HCT116 (cell line): ENCODE results near the gene DMWD. TPM values are rescaled to one million over a fixed set of nuclear protein-coding genes. Genes with fewer than 3 reads are reported as not detected.

Source experiments
- ATAC-seq: fragments of 200-7000 bp; cut with Tn5 transposase; 2 replicates; pipeline ENCODE4 v1.9.1; 2020; ENCODE audit warnings: mild to moderate bottlenecking, moderate library complexity
- BruUV-seq: library from RNA; stranded (reverse); fragments of 400-500 nt; replicated peaks from 2 replicates; lab custom pipeline; 2021; lab: Mats Ljungman, UMichigan
- CTCF ChIA-PET: fragments of 300-600 bp; sonication (Branson Sonifier 250); formaldehyde crosslinking; loops from one replicate; lab custom pipeline; 2021; ENCODE audit warnings: antibody characterized with exemption; lab: Charles Lee
- POLR2A ChIA-PET: fragments of 300-600, 350-600 bp; sonication (Branson Sonifier 250); formaldehyde crosslinking; loops from one replicate; lab custom pipeline; 2021; ENCODE audit warnings: antibody characterized with exemption; lab: Charles Lee
- RAD21 ChIA-PET, 2 experiments: fragments of 300-600 bp; sonication (Branson Sonifier 250); formaldehyde crosslinking; loops; one replicate each; lab custom pipeline; 2023; ENCODE audit warnings: low total read pairs in 2 of 2; ENCODE audit not compliant: uncharacterized antibody in 2 of 2, unreplicated experiment in 2 of 2, low non-redundant PET in 1 of 2; lab: Charles Lee
- DNase-seq: peaks from one replicate; pipeline ENCODE4 v3.0.0-alpha.2; 2010; ENCODE audit warnings: low read depth, low spot score
- H2AFZ ChIP-seq: fragments of 200-600 bp; shearing (Covaris generic), sonication (generic); 2 replicates; pipeline ENCODE4 v1.6.1; 2017; ENCODE audit warnings: low read depth, mixed run types, mixed read lengths, antibody characterized with exemption, low read length; ENCODE audit not compliant: poor library complexity, severe bottlenecking
- H3K27ac ChIP-seq: 2 replicates; pipeline ENCODE4 v1.5.1; 2012; ENCODE audit warnings: low read depth, low read length
- H3K27me3 ChIP-seq: fragments of 200-600 bp; sonication (generic); 2 replicates; pipeline ENCODE4 v1.6.1; 2016; ENCODE audit warnings: mixed run types, low read length, mixed read lengths; ENCODE audit not compliant: insufficient read depth
- H3K36me3 ChIP-seq, 2 experiments: fragments of 200-500 bp in 1 of 2; fragments of 200-600 bp in 1 of 2; sonication (Bioruptor generic) in 1 of 2; sonication (generic) in 1 of 2; 2 replicates each; pipeline versions ENCODE4 v1.5.1 to v1.6.1; 2014 to 2016; ENCODE audit warnings: low read length in 2 of 2, inconsistent platforms in 1 of 2, mixed read lengths in 1 of 2, mixed run types in 1 of 2; ENCODE audit not compliant: insufficient read depth in 2 of 2, control insufficient read depth in 1 of 2
- H3K4me1 ChIP-seq, 2 experiments: fragments of 200-600 bp in 1 of 2; sonication (generic) in 1 of 2; 2 replicates each; pipeline versions ENCODE4 v1.5.1 to v1.6.1; 2012 to 2017; ENCODE audit warnings: low read length in 2 of 2, inconsistent platforms in 1 of 2, mild to moderate bottlenecking in 1 of 2, mixed read lengths in 1 of 2, mixed run types in 1 of 2, moderate library complexity in 1 of 2; ENCODE audit not compliant: insufficient read depth in 2 of 2, control insufficient read depth in 1 of 2
- H3K4me2 ChIP-seq: fragments of 200-600 bp; sonication (generic); 2 replicates; pipeline ENCODE4 v1.6.1; 2017; ENCODE audit warnings: mixed run types, low read length, mixed read lengths
- H3K4me3 ChIP-seq, 2 experiments: fragments of 200-600 bp in 1 of 2; sonication (generic) in 1 of 2; replicated peaks in 1 of 2; 2 replicates each; pipeline ENCODE4 v1.5.1; 2011 to 2016; ENCODE audit warnings: low read length in 2 of 2, control low read depth in 1 of 2, low read depth in 1 of 2, mild to moderate bottlenecking in 1 of 2, mixed read lengths in 1 of 2, mixed run types in 1 of 2
- H3K79me2 ChIP-seq: fragments of 200-600 bp; sonication (generic); 2 replicates; pipeline ENCODE4 v1.6.1; 2017; ENCODE audit warnings: mild to moderate bottlenecking, mixed run types, low read length, moderate library complexity, mixed read lengths; ENCODE audit not compliant: insufficient read depth
- H3K9ac ChIP-seq: fragments of 200-600 bp; sonication (generic); 2 replicates; pipeline ENCODE4 v1.6.1; 2016; ENCODE audit warnings: low read length, mixed read lengths
- H3K9me2 ChIP-seq: fragments of 200-600 bp; sonication (generic), shearing (Covaris generic); 2 replicates; pipeline ENCODE4 v1.6.1; 2017; ENCODE audit warnings: mixed run types, mild to moderate bottlenecking, moderate library complexity; ENCODE audit not compliant: insufficient read depth
- H3K9me3 ChIP-seq, 2 experiments: fragments of 200-500 bp in 1 of 2; fragments of 200-600 bp in 1 of 2; sonication (Bioruptor generic) in 1 of 2; sonication (generic) in 1 of 2; 2 replicates each; pipeline ENCODE4 v1.6.1; 2014 to 2017; ENCODE audit warnings: low read length in 2 of 2, mixed read lengths in 2 of 2, inconsistent platforms in 1 of 2, low read depth in 1 of 2, mild to moderate bottlenecking in 1 of 2, mixed run types in 1 of 2, moderate library complexity in 1 of 2; ENCODE audit not compliant: control insufficient read depth in 1 of 2, insufficient read depth in 1 of 2
- H4K20me1 ChIP-seq: fragments of 200-600 bp; sonication (generic), shearing (Covaris generic); 2 replicates; pipeline ENCODE4 v1.6.1; 2017; ENCODE audit warnings: mixed run types, mild to moderate bottlenecking, moderate library complexity; ENCODE audit not compliant: insufficient read depth
- CBX3 ChIP-seq: IDR thresholded peaks from 2 replicates; pipeline ENCODE4 v1.6.1; 2012; ENCODE audit warnings: low read depth
- CEBPB ChIP-seq: IDR thresholded peaks from 2 replicates; pipeline ENCODE4 v1.6.1; 2012; ENCODE audit warnings: low read depth
- CTCF ChIP-seq, 3 experiments: fragments of 200-600 bp in 1 of 3; sonication (generic) in 1 of 3; IDR thresholded peaks in 2 of 3; conservative IDR thresholded peaks in 1 of 3; 2 replicates each; pipeline ENCODE4 v1.5.1; 2012 to 2017; ENCODE audit warnings: low read depth in 2 of 3, low read length in 2 of 3, antibody characterized with exemption in 1 of 3, borderline replicate concordance in 1 of 3, control low read depth in 1 of 3, mild to moderate bottlenecking in 1 of 3, mixed read lengths in 1 of 3, mixed run types in 1 of 3, moderate library complexity in 1 of 3; ENCODE audit not compliant: insufficient read depth in 1 of 3
- EGR1 ChIP-seq: IDR thresholded peaks from 2 replicates; pipeline ENCODE4 v1.6.1; 2012; ENCODE audit warnings: low read depth
- EZH2 ChIP-seq: fragments of 200-600 bp; sonication (generic); IDR thresholded peaks from 2 replicates; pipeline ENCODE4 v1.6.1; 2017; ENCODE audit warnings: antibody characterized with exemption, mixed run types
- FOSL1 ChIP-seq: IDR thresholded peaks from 2 replicates; pipeline ENCODE4 v1.6.1; 2012; ENCODE audit warnings: low read depth
- MAX ChIP-seq: IDR thresholded peaks from 2 replicates; pipeline ENCODE4 v1.6.1; 2012
- RAD21 ChIP-seq: IDR thresholded peaks from 2 replicates; pipeline ENCODE4 v1.6.1; 2012; ENCODE audit warnings: low read depth, mild to moderate bottlenecking
- TCF7L2 ChIP-seq: IDR thresholded peaks from 2 replicates; pipeline ENCODE4 v1.7.0; 2011; ENCODE audit warnings: borderline replicate concordance, inconsistent platforms; ENCODE audit not compliant: insufficient read depth, insufficient read length; ENCODE audit errors: extremely low read depth
- ZBTB33 ChIP-seq: IDR thresholded peaks from 2 replicates; pipeline ENCODE4 v1.6.1; 2011; ENCODE audit warnings: mild to moderate bottlenecking, low read length, moderate library complexity; ENCODE audit not compliant: insufficient replicate concordance; ENCODE audit errors: extremely low read depth
- intact Hi-C: fragments of 100-400 bp; cut with micrococcal nuclease; formaldehyde crosslinking; loops from 2 replicates; pipeline ENCODE4 v1.10.0; 2022
- total RNA-seq: library from RNA; stranded (reverse); gene quantifications from one replicate; pipeline ENCODE4 v1.2.1, GENCODE V29; 2021; ENCODE audit not compliant: unreplicated experiment

The DMWD gene
- total RNA-seq, 1 experiment from 2014 or later: 56.8 TPM

- H4K20me1 ChIP-seq: no peaks in the 10 kb centered on the region
- ChIA-PET POLR2A (no interaction called here), CTCF (no interaction called here), RAD21 (no interaction called here)
- DNase-seq (no peak), ATAC-seq (no peak)
- H3K9ac ChIP-seq: no peak overlapping the region
- H3K9me3 ChIP-seq: no peaks in the 10 kb centered on the region
- no peak overlapping the region; the same call in 1 of the 2 replicates for H3K27ac ChIP-seq
- peaks cover 0 to 10% of the 10 kb centered on the region in 2 experiments; a peak in 3 of 4 replicates for H3K36me3 ChIP-seq
- no peak overlapping the region for H2AFZ ChIP-seq
- H3K79me2 ChIP-seq: no peaks in the 10 kb centered on the region
- H3K27me3 ChIP-seq: no peaks in the 10 kb centered on the region
- H3K4me2 ChIP-seq: no peak overlapping the region
- H3K4me1 ChIP-seq: peaks cover 33 to 41% of the 10 kb centered on the region in 2 experiments
- intact Hi-C loops: loop anchor here (10.0 kb wide), 1 partner anchor 683 kb away; the partner anchor contains the start of gene PPP1R37
- no peak overlapping the region for H3K4me3 ChIP-seq
- no peaks in the 10 kb centered on the region for H3K9me2 ChIP-seq
- no TSS peak for BruUV-seq
- TF ChIP-seq MAX (no peak), FOSL1 (no peak), TCF7L2 (no peak)
- TF ChIP-seq, all 23 proteins: peak for 0
Observed at GRCh38 chr19:45777395-45777961, 15.2 kb downstream of the DMWD start.

GRCh38 chr19:45774765-45775164 is 17.9 kb downstream of the DMWD start:
- no TSS peak for BruUV-seq

More at GRCh38 chr19:45774765-45775164, 17.9 kb downstream of the DMWD start:
- peaks cover 0 to 10% of the 10 kb centered on the region in 2 experiments; a peak in 3 of 4 replicates for H3K36me3 ChIP-seq
- H3K9me2 ChIP-seq: no peaks in the 10 kb centered on the region
- TF ChIP-seq EZH2: no peak
- TF ChIP-seq RAD21: no peak
- TF ChIP-seq EGR1: no peak
- TF ChIP-seq ZBTB33: no peak
- no peak for TF ChIP-seq CBX3
- TF ChIP-seq CTCF (IDR thresholded peaks at IDR 0.05 in 2 of 3, conservative IDR thresholded peaks at IDR 0.05 in 1 of 3; ENCODE audit: borderline replicate concordance in 1 of 3, insufficient read depth in 1 of 3, low read depth in 2 of 3, low read length in 2 of 3): peak in 2 of 3 experiments; percentile 33 to 42; a peak in 2 of 6 replicates
- no peak for TF ChIP-seq CEBPB
- H3K9ac ChIP-seq: no peak overlapping the region
- peaks cover 14 to 31% of the 10 kb centered on the region in 2 experiments for H3K4me1 ChIP-seq
- no peak for ATAC-seq
- POLR2A ChIA-PET: interaction anchor here (1.1 kb wide), 1 partner anchor 8 kb away, joined by 4 read pairs; the partner anchor contains the start of gene DMPK
- intact Hi-C loops: loop anchor here (10.0 kb wide), 1 partner anchor 680 kb away; the partner anchor contains the start of gene PPP1R37
- RAD21 ChIA-PET: no interaction called here
- no peak for DNase-seq
- H3K4me3 ChIP-seq: no peak overlapping the region
- H3K9me3 ChIP-seq: no peaks in the 10 kb centered on the region
- H2AFZ ChIP-seq: no peak overlapping the region
- H3K27ac ChIP-seq: no peak overlapping the region
- H3K27me3 ChIP-seq: no peaks in the 10 kb centered on the region
- H4K20me1 ChIP-seq: no peaks in the 10 kb centered on the region
- H3K79me2 ChIP-seq: no peaks in the 10 kb centered on the region
- H3K4me2 ChIP-seq: no peak overlapping the region
- CTCF ChIA-PET: interaction anchor here (0.7 kb wide), 1 partner anchor 18 kb away, joined by 3 read pairs; no protein-coding TSS in a partner anchor
